GM12874 (cell line): ENCODE measurements around the gene CR2.

Experiments
- TF ChIP-seq, protein P1 (sequence below): IDR thresholded peaks from 2 replicates; pipeline ENCODE4 v1.5.1; 2011; ENCODE audit warnings: low read depth, mild to moderate bottlenecking, control low read depth, low read length, moderate library complexity; ENCODE audit not compliant: insufficient read depth

The CR2 gene

DNA sequence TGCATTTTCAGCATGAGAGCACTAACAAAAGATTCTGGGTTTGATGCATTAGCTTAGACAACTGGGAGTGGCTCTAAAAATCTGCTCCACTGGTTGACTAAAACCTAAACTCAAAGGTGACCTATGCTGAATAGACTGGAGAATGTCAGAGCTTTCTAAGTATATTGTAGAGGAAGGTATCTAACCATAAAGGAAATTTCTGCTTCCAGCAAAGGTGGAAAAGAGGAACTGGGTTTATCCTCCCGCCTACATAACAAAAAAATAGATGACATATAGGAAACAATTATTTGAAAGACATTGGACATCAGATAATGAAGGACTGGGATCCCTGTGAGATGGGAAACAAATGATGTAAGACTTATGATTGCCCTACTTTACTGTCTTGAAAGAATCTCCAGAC is 35.8 kb upstream of the CR2 start:
- TF ChIP-seq, protein P1, sequence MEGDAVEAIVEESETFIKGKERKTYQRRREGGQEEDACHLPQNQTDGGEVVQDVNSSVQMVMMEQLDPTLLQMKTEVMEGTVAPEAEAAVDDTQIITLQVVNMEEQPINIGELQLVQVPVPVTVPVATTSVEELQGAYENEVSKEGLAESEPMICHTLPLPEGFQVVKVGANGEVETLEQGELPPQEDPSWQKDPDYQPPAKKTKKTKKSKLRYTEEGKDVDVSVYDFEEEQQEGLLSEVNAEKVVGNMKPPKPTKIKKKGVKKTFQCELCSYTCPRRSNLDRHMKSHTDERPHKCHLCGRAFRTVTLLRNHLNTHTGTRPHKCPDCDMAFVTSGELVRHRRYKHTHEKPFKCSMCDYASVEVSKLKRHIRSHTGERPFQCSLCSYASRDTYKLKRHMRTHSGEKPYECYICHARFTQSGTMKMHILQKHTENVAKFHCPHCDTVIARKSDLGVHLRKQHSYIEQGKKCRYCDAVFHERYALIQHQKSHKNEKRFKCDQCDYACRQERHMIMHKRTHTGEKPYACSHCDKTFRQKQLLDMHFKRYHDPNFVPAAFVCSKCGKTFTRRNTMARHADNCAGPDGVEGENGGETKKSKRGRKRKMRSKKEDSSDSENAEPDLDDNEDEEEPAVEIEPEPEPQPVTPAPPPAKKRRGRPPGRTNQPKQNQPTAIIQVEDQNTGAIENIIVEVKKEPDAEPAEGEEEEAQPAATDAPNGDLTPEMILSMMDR = no peak

DNA sequence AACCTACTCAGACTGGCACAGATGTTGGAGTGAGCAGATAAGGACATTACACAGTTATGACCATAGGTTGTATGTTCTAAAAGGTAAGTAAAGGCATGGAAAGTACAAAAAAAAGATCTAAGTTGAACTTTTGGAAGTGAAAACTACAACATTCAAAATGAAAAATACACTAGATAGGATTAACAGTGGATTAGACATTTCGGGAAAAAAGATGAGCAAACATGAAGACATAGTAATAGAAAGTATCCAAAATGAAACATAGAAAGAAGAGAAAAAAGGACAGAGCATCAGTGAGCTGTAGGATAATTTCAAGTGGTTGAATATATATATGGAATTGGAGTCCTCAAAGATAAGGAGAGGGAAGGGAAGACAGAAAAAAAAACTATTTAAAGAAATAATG is 34.0 kb upstream of the CR2 start:
- TF ChIP-seq, protein P1 = no peak

DNA sequence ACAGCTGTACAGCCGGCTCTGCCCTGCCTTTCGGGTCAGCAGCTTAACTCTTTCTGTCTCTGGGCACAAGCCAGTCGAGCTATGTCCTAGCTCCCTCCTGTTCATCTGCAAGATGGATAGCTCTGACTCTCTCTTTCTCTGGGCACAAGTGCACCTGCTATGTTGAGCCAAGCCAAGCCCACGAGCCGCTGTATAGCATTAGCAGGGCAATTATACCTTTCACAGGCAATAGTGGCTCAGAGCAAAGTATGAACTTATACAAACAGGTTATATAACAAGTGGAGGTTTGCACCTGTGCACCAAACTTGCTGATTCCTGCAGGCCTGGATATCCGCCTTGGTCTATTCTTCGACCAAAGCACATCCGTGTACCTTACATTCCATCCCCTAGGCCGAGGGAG is 33.0 kb upstream of the CR2 start:
- TF ChIP-seq, protein P1 = no peak

DNA sequence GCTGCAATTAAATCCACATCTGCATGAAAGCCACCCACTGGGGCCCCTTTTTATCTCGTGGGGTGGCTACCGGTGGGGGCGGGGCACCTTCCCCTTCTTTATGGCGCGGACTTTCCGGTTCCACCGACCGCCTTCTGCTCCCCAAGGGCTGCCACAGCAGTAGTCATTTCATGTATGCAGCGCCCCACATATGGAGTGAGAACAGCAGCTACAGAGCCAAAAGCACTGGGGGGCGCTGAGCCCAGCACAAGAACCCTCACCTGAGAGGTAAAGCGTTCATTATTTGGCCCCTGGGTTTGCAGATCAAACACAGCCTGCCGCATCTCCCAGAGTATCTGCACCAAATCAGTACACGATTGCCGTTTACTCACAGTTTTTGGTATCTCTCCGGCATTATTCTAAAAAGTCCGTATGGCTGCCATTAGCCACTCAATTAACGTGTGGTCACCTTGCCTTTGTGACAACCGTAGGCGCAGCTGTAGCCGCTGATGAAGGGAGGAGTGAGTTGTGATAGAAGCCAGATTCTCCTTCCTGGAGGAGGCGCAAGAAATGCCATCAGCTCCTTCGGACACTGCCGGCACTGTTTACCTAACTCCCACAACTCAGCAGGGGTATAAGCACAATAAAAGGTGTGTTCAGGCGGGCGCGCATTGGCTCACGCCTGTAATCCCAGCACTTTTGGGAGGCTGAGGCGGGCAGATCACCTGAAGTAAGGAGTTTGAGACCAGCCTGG is 30.4 kb upstream of the CR2 start:
- TF ChIP-seq, protein P1 = no peak

DNA sequence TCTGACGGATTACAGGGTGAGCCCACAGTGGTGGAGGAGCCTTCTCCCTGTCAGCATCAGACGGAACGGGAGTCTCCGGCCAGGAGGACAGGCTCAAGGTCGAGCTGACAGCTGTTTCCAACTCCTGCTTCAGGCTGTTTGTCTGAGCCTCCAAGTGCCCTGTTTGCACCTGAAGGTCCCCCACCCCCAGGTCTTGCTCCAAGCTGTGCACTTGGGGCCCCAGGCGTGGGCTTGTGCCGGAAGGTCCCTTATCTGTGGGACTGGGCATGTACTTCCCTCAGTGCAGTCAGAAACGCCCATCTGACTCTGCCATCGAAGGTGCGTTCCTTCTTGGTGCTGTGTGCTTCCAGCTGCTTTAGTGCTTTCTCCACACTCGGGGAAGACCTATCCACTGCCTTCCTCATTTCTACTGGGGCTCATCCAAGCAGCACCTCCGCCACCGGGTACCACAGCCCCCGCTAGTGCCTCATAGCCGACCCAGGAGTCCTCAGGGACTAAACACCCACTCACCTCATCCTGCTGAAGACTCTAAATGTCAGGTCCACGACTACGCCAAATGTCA is 29.5 kb upstream of the CR2 start:
- TF ChIP-seq, protein P1 = no peak

DNA sequence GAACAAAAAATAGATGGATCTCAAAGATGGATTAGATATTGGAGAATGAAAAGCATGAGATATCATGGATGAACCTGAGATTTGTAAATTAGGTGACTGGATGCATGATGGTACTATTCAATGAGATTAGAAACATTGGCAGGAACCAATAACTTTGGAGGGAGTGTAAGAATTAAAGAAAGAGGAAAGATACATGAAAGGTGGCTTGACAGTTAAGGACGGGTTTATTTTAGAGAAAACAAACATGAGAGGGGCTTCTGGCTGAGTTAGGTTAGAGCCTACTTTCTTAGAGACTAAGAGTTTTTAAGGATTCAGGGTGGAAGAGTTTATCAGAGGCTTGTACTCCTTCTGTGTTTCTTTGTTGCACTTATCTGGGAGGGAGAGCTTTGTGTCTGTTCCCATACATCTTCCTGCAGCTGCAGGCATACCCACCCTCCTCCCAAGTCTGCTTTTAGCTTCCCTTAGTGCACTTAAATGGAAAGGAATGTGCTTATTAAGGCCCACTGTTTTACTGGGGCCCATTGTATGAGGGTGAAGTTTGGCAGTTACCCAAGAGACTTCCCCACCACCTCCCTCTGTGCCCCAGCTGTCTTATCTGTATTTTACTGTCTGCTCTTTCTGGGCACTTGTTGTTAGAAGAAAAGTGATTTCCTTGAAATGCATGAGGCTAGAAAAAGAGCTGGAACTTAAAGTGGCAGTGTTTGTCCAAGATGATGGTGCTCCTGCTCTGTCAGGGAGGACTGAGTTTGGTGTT is 26.1 kb upstream of the CR2 start:
- TF ChIP-seq, protein P1 = no peak

DNA sequence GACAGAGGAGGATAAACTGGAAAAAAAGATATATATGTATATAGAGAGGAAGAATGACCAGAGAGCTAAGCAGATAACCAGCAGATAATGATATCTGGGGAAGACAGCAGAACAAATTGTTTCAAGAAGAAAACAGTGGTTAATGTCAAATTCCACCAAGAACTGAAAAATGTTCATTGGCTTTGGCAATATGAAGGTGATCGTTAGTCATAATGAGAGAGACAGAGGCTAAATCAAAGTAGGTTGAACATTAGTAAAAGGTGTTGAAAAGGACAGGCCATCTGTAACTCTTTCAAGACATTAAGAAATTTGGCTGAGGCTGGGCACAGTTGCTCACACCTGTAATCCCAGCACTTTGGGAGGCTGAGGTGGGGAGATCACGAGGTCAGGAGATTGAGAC is 25.3 kb upstream of the CR2 start:
- TF ChIP-seq, protein P1 = no peak
